GM19035 (cell line): ENCODE results near the gene NRXN3.

Source experiments
- ATAC-seq: cut with Tn5 transposase; IDR thresholded peaks from one replicate; pipeline ENCODE4 v1.9.1; 2021; ENCODE audit not compliant: unreplicated experiment

Gene NRXN3

GRCh38 chr14:79643132-79643531 is 1473.0 kb downstream of the NRXN3 start:
- no peak for ATAC-seq

- no peak for ATAC-seq
Observed at GRCh38 chr14:79645753-79646362, 1475.7 kb downstream of the NRXN3 start.

- ATAC-seq, result no peak
Observed at GRCh38 chr14:79649856-79650255, 1479.7 kb downstream of the NRXN3 start.

- no peak for ATAC-seq
Observed at GRCh38 chr14:79652513-79653307, 1482.5 kb downstream of the NRXN3 start.

GRCh38 chr14:79656056-79656455 is 1485.9 kb downstream of the NRXN3 start:
- ATAC-seq, result no peak

- no peak for ATAC-seq
Observed at GRCh38 chr14:79656496-79656895, 1486.3 kb downstream of the NRXN3 start.

GRCh38 chr14:79658221-79658620 is 1488.0 kb downstream of the NRXN3 start:
- no peak for ATAC-seq

- ATAC-seq, result no peak
Observed at GRCh38 chr14:79658769-79659168, 1488.6 kb downstream of the NRXN3 start.

GRCh38 chr14:79660053-79660939 is 1490.1 kb downstream of the NRXN3 start:
- no peak for ATAC-seq

GRCh38 chr14:79661752-79662151 is 1491.6 kb downstream of the NRXN3 start:
- ATAC-seq, result no peak

GRCh38 chr14:79663453-79663852 is 1493.3 kb downstream of the NRXN3 start:
- no peak for ATAC-seq

GRCh38 chr14:79665556-79665955 is 1495.4 kb downstream of the NRXN3 start:
- ATAC-seq, result no peak

- ATAC-seq, result no peak
Observed at GRCh38 chr14:79668951-79669350, 1498.8 kb downstream of the NRXN3 start.

GRCh38 chr14:79670811-79671210 is 1500.6 kb downstream of the NRXN3 start:
- no peak for ATAC-seq

GRCh38 chr14:79680087-79680486 is 1509.9 kb downstream of the NRXN3 start:
- ATAC-seq, result no peak

- no peak for ATAC-seq
Observed at GRCh38 chr14:79686196-79686595, 1516.0 kb downstream of the NRXN3 start.

- no peak for ATAC-seq
Observed at GRCh38 chr14:79690960-79691359, 1520.8 kb downstream of the NRXN3 start.

- ATAC-seq, result no peak
Observed at GRCh38 chr14:79693935-79694334, 1523.8 kb downstream of the NRXN3 start.

- ATAC-seq, result no peak
Observed at GRCh38 chr14:79695307-79695706, 1525.1 kb downstream of the NRXN3 start.

GRCh38 chr14:79698298-79698711 is 1528.1 kb downstream of the NRXN3 start:
- ATAC-seq, result no peak

GRCh38 chr14:79699206-79699605 is 1529.0 kb downstream of the NRXN3 start:
- ATAC-seq, result no peak

GRCh38 chr14:79701371-79701770 is 1531.2 kb downstream of the NRXN3 start:
- no peak for ATAC-seq
